Adrenal gland (tissue), 5 donors: ENCODE measurements around the gene CUEDC1.
A peak's percentile ranks its signal among the peaks of the same experiment; 100 is the strongest.

ENCODE experiments used
- POLR2A ChIP-seq, 2 donors: fragments of 450-650 bp; IDR thresholded peaks; one replicate each; pipeline ENCODE4 v1.6.1; 2017; ENCODE audit warnings: antibody characterized with exemption in 2 of 2, mild to moderate bottlenecking in 2 of 2, moderate library complexity in 1 of 2
- TF ChIP-seq, protein P1 (sequence below), 6 experiments: fragments of 450-650 bp in 4 of 6; fragments of 200-600 bp in 2 of 6; sonication (generic) in 1 of 6; IDR thresholded peaks; 1 replicate in 5 of 6; 2 replicates in 1 of 6; pipeline versions ENCODE4 v1.5.1 to v1.8.0; 2016 to 2021; ENCODE audit warnings: antibody characterized with exemption in 6 of 6, mild to moderate bottlenecking in 2 of 6, moderate library complexity in 1 of 6
- donor health status: DM: no; HTN: no; CAD: no.

DNA sequence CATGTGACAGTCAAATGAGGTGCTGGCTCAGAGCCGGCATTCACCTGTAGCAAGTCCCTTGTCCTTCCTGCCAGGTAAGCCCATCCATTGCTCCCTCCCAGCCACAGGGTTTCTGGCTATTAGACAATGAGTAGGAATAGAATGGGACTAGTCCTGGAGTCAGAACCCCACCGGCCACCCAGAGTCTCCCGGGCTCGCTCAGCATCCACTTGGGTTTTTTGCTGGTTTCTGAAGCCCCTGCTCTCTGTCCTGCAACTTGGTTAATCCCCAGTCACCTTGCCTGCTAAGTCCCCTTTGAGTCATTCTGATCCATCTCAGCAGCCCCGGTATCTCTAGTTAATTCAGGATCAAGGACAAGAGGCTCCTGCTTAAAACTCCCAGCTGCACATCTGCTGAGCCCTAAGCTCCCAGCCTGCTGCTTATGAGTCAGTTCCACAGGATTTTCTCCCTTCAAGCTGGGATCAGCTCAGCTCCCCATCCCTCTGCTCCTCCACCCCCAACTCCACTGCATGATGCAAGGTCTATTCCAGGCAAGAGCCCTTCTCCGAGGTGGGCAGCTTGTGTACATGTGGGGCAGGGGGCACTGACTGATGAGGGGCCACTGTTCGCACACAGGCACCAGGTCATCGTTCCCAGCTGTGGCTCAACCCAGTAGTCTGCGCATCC lies 85.5 kb downstream of the CUEDC1 start:
- peak in 1 of 2 donors; percentile 53 for TF ChIP-seq POLR2A (IDR thresholded peaks at IDR 0.05)
- TF ChIP-seq, protein P1, sequence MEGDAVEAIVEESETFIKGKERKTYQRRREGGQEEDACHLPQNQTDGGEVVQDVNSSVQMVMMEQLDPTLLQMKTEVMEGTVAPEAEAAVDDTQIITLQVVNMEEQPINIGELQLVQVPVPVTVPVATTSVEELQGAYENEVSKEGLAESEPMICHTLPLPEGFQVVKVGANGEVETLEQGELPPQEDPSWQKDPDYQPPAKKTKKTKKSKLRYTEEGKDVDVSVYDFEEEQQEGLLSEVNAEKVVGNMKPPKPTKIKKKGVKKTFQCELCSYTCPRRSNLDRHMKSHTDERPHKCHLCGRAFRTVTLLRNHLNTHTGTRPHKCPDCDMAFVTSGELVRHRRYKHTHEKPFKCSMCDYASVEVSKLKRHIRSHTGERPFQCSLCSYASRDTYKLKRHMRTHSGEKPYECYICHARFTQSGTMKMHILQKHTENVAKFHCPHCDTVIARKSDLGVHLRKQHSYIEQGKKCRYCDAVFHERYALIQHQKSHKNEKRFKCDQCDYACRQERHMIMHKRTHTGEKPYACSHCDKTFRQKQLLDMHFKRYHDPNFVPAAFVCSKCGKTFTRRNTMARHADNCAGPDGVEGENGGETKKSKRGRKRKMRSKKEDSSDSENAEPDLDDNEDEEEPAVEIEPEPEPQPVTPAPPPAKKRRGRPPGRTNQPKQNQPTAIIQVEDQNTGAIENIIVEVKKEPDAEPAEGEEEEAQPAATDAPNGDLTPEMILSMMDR (IDR thresholded peaks at IDR 0.05): no peak
